HG02840 (cell line): Measurements from ENCODE around the gene KIF25.
"Not testable (repeated sequence)": the region's sequence is repeated elsewhere in the genome, so short reads cannot be mapped to it uniquely, and the experiment has no call there.

Experiments
- ATAC-seq: cut with Tn5 transposase; IDR thresholded peaks from one replicate; pipeline ENCODE4 v1.9.1; 2021; ENCODE audit warnings: mild to moderate bottlenecking, moderate library complexity, moderate number of reproducible peaks; ENCODE audit not compliant: unreplicated experiment, low FRiP score

The KIF25 gene

DNA sequence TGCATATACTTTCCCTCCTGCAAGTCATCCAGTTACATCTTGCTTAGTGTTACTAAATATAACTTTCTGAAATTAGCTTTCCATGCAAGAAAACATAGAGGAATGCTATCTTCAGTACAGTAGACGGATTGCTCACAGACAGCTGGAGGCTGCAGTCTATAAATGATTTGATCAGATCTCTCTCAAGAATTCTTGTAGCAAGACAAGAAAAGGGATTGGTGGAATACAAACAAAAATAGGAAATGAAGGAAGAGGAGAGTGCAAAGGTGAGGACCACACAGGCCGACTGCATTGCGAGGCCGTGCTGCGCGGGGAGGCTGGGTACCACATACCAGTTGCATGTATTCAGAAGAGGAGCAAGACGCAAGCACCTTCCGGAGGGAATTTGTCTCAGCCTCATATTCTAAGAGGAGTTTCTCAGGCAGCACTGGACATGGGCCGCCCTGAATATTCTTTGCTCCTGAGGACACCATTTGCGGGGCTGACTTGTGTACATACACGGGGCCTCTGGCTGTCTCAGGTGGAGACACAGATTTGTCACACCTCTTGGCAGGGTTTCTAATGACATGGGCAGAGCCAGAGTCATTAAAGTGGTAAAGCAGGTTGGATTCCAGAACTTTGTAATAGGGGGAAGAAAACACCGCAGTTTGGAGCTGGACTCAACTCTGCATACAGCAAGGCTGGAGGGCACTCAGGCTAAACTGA, 22.7 kb upstream of the KIF25 start:
- no peak for ATAC-seq

GRCh38 chr6:167975458-167975857, 22.0 kb upstream of the KIF25 start:
- ATAC-seq: no peak

DNA sequence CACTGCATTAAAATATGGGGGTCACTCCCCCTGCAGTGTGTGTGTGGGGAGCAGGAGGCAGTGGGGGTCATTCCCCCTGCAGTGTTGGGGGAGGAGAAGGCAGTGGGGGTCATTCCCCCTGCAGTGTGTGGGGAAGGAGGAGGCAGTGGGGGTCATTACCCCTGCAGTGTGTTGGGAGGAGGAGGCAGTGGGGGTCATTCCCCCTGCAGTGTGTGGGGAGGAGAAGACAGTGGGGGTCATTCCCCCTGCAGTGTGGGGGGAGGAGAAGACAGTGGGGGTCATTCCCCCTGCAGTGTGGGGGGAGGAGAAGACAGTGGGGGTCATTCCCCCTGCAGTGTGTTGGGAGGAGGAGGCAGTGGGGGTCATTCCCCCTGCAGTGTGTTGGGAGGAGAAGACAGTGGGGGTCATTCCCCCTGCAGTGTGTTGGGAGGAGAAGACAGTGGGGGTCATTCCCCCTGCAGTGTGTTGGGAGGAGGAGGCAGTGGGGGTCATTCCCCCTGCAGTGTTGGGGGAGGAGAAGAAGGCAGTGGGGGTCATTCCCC, 21.3 kb upstream of the KIF25 start:
- not testable (repeated sequence) for ATAC-seq

DNA sequence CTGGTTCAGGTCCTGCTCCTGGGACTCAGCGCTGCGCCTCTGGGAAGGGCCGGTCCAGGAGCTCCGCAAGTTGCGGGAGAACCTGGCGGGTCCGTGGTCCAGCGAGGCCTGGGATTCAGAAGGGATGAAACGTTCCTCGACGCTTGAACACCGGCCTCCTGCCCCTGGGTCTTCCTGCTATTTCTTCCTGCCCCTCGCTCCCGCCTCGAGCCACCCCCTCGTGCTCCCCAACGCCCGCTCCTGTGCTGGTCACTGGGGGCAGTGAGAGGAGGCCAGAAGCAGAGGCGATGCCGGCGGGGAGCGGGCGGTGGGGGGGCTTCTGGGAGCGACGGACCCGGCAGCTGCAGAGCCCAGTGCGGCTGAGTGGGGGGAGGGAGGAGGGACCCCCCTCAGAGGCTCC, 20.8 kb upstream of the KIF25 start:
- no peak for ATAC-seq

GRCh38 chr6:167977717-167978467, 19.6 kb upstream of the KIF25 start:
- no peak for ATAC-seq

DNA sequence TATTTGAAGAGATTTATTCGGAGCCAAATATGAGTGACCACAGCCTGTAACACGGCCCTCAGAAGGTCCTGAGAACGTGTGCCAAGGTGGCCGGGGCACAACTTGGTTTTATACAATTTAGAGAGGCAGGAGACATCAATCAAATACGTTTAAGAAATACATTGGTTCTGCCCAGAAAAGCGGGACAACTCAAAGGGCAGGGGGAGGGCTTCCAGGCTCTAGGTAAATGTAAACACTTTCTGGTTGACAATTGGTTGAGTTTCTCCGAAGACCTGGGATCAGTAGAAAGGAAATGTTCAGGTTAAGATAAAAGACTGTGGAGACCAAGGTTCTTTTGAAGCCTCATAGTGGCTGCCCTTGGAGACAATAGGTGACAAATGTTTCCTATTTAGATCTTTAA, 18.9 kb upstream of the KIF25 start:
- no peak for ATAC-seq

DNA sequence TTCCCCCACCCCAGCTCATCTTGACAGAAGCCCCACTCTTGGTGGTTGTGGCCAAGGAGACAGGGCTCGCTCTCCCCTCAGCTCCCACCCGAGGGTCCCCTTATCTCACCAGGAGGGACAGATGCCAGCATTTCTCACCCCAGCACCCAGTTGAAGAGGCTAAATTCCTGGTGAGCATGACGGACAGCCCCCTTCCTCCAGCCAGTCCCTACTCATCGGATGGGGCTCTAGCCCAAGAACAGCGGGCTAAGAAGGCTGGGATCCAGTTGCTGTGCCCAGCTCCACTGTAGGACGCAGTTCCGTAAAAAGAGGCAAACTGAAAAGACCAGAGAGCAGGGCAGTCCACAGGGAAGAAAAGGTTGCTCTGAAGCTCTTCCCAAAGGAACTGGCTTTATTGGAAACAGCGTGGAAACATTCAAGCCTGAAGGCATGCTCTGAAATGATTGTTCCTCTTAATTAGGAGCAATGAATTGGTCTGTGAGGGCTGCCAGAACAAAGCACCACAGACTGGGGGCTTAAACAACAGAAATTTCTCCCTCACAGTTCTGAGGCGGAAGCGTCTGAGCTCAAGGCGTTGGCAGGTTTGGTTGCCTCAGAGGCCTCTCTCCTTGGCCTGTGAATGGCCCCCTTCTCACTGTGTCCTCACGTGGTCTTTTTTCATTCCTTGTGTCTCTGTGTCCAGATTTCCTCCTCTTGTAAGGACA, 17.9 kb upstream of the KIF25 start:
- no peak for ATAC-seq

GRCh38 chr6:167980911-167981580, 16.4 kb upstream of the KIF25 start:
- ATAC-seq: no peak

DNA sequence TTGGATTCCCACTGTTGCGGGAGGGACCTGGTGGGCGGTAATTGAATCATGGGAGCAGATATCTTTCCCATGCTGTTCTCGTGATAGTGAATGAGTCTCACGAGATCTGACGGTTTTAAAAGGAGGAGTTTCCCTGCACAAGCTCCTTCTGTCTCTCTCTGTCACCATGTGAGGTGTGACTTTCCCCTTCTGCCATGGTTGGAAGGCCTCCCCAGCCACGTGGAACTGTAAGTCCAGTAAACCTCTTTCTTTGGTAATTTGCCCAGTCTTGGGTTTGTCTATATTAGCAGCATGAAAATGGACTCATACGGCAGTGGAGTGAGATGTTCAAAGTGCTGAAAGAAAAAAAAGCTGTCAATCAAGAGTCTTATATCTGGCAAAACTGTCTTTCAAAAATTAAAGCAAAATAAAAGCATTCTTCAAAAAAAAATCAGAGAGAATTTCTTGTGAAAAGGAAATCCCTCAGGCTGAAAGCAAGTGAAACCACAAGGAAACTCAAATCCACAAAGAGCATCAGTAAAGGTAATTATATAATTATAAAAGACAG, 15.5 kb upstream of the KIF25 start:
- no peak for ATAC-seq

DNA sequence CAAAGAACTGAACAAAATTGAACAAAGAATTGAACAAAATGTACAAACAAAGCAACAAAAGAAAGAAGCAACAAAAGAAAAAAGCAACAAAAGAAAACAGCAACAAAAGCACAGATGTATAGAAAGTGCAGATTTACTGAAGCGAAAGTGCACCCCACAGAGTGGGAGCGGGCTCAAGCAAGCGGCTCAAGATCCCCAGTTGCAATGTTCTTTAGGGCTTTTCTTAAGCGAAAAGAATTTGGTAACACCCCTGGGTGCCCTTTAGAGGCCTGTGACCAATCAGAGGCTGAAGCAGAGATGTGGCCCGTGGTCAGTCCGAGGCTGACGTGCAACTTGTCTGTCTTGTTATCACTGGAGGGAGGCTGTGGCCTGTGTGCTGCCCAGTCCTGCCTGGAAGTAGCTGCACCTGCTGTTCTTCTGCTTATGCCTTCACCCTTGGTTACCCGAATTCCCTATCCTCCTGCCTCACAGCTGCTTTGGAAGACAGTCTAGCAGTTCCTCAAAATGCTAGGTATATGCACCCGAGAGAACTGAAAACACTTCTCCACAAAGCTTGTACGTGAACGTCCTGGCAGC, 13.2 kb upstream of the KIF25 start:
- no peak for ATAC-seq

DNA sequence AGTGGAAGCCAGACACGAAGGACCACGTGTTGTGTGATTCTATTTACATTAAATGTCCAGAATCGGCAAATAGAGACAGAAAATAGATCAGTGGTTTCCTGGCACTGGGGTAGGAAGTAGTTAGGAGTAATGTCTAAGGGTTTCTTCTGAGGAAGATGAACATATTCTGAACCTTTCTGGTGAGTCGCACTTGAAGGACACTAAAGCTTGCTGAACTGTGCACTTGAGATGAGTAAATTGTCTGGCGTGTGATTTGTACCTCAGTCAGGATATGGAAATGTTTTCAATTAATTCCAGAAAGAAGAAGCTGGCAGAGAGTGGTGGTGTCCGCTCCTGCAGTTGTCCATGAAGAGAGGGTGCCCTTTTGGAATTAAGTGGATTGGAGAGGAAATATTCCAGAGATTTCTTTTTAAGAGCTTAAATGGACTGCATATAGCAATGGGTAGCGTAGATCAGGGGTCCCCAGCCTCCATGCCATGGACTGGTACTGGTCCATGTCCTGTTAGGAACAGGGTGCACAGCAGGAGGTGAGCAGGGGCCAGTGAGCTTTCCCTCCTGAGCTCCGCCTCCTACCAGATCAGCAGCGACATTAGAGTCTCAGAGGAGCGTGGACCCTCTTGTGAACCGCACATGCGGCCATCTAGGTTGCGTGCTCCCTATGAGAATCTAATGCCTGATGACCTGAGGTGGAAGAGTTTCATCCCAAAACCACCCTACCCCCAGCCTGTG, 12.4 kb upstream of the KIF25 start:
- no peak for ATAC-seq

GRCh38 chr6:167985911-167986595, 11.4 kb upstream of the KIF25 start:
- ATAC-seq: no peak

GRCh38 chr6:167987396-167988153, 9.9 kb upstream of the KIF25 start:
- no peak for ATAC-seq

GRCh38 chr6:167988154-167988495, 9.3 kb upstream of the KIF25 start:
- no peak for ATAC-seq

DNA sequence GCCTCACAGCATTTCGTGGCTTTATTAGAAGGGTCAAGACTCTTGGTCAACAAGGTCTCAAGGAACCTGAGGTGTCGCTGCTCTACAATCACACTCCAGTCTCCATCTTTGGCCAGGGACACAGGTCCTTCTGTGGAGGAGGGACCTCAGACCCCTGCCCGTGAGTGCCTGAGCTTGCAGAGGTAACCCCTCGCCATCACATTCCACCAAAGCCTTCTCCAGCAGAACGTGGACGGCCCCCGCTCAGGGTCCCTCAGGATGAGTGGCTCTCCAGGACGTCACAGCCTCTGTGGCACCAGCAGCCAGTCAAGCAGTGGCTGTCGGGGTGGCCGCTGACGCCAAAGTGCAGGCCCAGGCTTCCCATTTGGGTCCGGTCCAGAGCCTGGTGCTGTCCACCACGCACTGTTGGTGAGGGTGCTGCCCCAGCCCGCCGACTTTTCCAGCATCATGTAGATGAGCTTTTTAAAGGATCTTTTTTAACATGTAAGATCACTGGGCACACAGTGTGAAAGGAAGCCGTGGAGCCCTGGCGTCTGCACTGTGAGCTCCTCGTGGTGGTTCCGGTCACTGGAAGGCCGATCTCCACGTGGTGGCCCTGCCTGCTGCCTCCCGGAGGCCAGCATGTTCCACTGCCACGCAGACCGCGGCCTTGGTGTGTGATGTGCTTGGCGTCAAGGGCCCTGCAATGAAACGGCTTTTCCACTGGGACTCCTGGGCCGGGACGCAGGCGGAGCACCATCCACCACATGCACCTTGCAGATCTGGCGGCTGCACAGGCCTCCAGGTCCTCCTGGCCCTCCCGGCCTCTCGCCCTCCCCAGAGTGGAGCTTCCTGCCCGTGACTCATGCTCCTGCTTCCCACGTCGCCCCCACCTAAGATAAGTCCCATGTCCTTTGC, 8.3 kb upstream of the KIF25 start:
- no peak for ATAC-seq

GRCh38 chr6:167990016-167990945, 7.2 kb upstream of the KIF25 start:
- ATAC-seq: no peak
